Keratinocyte (primary cell): ENCODE results near the gene WFDC1.

Source experiments
- CTCF ChIP-seq, 3 experiments: IDR thresholded peaks in 1 of 3; conservative IDR thresholded peaks in 1 of 3; optimal IDR thresholded peaks in 1 of 3; 2 replicates in 2 of 3; 3 replicates in 1 of 3; pipeline versions ENCODE3 to v1.5.1; 2011; ENCODE audit warnings: low read length in 3 of 3, mild to moderate bottlenecking in 3 of 3, moderate library complexity in 2 of 3, control low read depth in 1 of 3, inconsistent platforms in 1 of 3; ENCODE audit not compliant: insufficient read depth in 2 of 3; ENCODE audit errors: extremely low read depth in 1 of 3
- EZH2 ChIP-seq: IDR thresholded peaks from one replicate; pipeline ENCODE4 v1.6.1; 2012; ENCODE audit warnings: inconsistent platforms, mild to moderate bottlenecking, low read length, moderate library complexity

- TF ChIP-seq CTCF (optimal IDR thresholded peaks at IDR 0.05 in 1 of 3, IDR thresholded peaks at IDR 0.05 in 1 of 3, conservative IDR thresholded peaks at IDR 0.05 in 1 of 3; ENCODE audit: extremely low read depth in 1 of 3, insufficient read depth in 2 of 3, low read length in 3 of 3) (no peak), EZH2 (no peak)
These were observed 76.3 kb downstream of the WFDC1 start for GRCh38 chr16:84370723-84371552.
